B cell (primary cell): ENCODE measurements around the gene APCDD1. TPM values are rescaled to one million over a fixed set of nuclear protein-coding genes. Genes with fewer than 3 reads are reported as not detected.

Experiments used
- ATAC-seq: fragments of 200-7000 bp; cut with Tn5 transposase; one replicate; pipeline ENCODE4 v1.10.0; 2021; ENCODE audit warnings: low read depth, mild to moderate bottlenecking, moderate number of reproducible peaks, moderate library complexity
- CTCF ChIA-PET: fragments of 350-600 bp; sonication (Branson Sonifier 250); formaldehyde crosslinking; loops from one replicate; lab custom pipeline; 2021; ENCODE audit warnings: antibody characterized with exemption, inconsistent platforms; lab: Charles Lee
- POLR2A ChIA-PET: fragments of 350-600 bp; sonication (Branson Sonifier 250); formaldehyde crosslinking; loops from one replicate; lab custom pipeline; 2021; ENCODE audit warnings: antibody characterized with exemption; lab: Charles Lee
- DNase-seq: peaks from one replicate; pipeline ENCODE4 v3.0.0; 2013
- H2AFZ ChIP-seq: 2 replicates; pipeline ENCODE4 v1.6.1; 2012; ENCODE audit warnings: mild to moderate bottlenecking, low read depth, low read length; ENCODE audit not compliant: insufficient read depth, poor library complexity, severe bottlenecking
- H3K27ac ChIP-seq, 2 donors: 1 replicate in 1 of 2; 2 replicates in 1 of 2; pipeline ENCODE4 v1.5.1; 2012 to 2013; ENCODE audit warnings: low read length in 2 of 2, mild to moderate bottlenecking in 2 of 2, moderate library complexity in 1 of 2
- H3K27me3 ChIP-seq, 4 experiments: fragments of 200-600 bp in 1 of 4; sonication (generic) in 1 of 4; replicated peaks in 1 of 4; 1 replicate in 2 of 4; 2 replicates in 2 of 4; pipeline versions ENCODE4 v1.6.1 to v1.7.0; 2013 to 2016; ENCODE audit warnings: low read length in 3 of 4, mild to moderate bottlenecking in 2 of 4, mixed read lengths in 1 of 4, moderate library complexity in 1 of 4; ENCODE audit not compliant: insufficient read depth in 4 of 4, control insufficient read depth in 3 of 4; ENCODE audit errors: control extremely low read depth in 1 of 4
- H3K36me3 ChIP-seq, 2 experiments: replicated peaks in 1 of 2; 1 replicate in 1 of 2; 2 replicates in 1 of 2; pipeline versions ENCODE4 v1.6.1 to v1.7.1; 2013; ENCODE audit warnings: low read length in 1 of 2; ENCODE audit not compliant: insufficient read depth in 2 of 2, control insufficient read depth in 1 of 2; ENCODE audit errors: control extremely low read depth in 1 of 2, extremely low read depth in 1 of 2
- H3K4me1 ChIP-seq, 2 donors: fragments of 200-600 bp in 1 of 2; sonication (generic) in 1 of 2; 1 replicate in 1 of 2; 2 replicates in 1 of 2; pipeline versions ENCODE4 v1.5.1 to v1.6.1; 2013 to 2017; ENCODE audit warnings: low read length in 2 of 2; ENCODE audit not compliant: control insufficient read depth in 2 of 2, insufficient read depth in 2 of 2
- H3K4me2 ChIP-seq: replicated peaks from 2 replicates; pipeline ENCODE3; 2012; ENCODE audit warnings: mild to moderate bottlenecking, low read depth, low read length; ENCODE audit not compliant: poor library complexity, severe bottlenecking
- H3K4me3 ChIP-seq, 5 experiments: fragments of 200-600 bp in 1 of 5; sonication (generic) in 1 of 5; 1 replicate in 3 of 5; 2 replicates in 2 of 5; pipeline versions ENCODE4 v1.5.1 to v1.7.0; 2011 to 2016; ENCODE audit warnings: low read length in 4 of 5, mild to moderate bottlenecking in 4 of 5, low read depth in 2 of 5, control low read depth in 1 of 5, moderate library complexity in 1 of 5; ENCODE audit not compliant: insufficient read depth in 1 of 5; ENCODE audit errors: control extremely low read depth in 1 of 5, extremely low read depth in 1 of 5
- H3K79me2 ChIP-seq: fragments of 200-600 bp; sonication (generic); one replicate; pipeline ENCODE4 v1.6.0; 2016; ENCODE audit warnings: low read length; ENCODE audit not compliant: control insufficient read depth, insufficient read depth
- H3K9ac ChIP-seq: fragments of 200-600 bp; sonication (generic); 2 replicates; pipeline ENCODE4 v1.6.1; 2017; ENCODE audit warnings: mild to moderate bottlenecking, low read length, moderate library complexity
- H3K9me3 ChIP-seq, 3 donors: one replicate each; pipeline versions ENCODE4 v1.6.1 to v1.7.1; 2013; ENCODE audit warnings: low read length in 2 of 3; ENCODE audit not compliant: control insufficient read depth in 2 of 3, insufficient read depth in 1 of 3; ENCODE audit errors: control extremely low read depth in 1 of 3
- H4K20me1 ChIP-seq: 2 replicates; pipeline ENCODE4 v1.6.0; 2012; ENCODE audit warnings: mild to moderate bottlenecking, low read length; ENCODE audit not compliant: insufficient read depth, control insufficient read depth, poor library complexity, severe bottlenecking
- H3K27ac Mint-ChIP-seq: one replicate; pipeline ENCODE4 v1.8.0; 2021; ENCODE audit warnings: mixed read lengths
- H3K27me3 Mint-ChIP-seq: one replicate; pipeline ENCODE4 v1.8.0; 2021; ENCODE audit warnings: mixed read lengths
- H3K4me1 Mint-ChIP-seq: one replicate; pipeline ENCODE4 v1.8.0; 2021; ENCODE audit warnings: mixed read lengths
- H3K4me3 Mint-ChIP-seq: one replicate; pipeline ENCODE4 v1.8.0; 2021; ENCODE audit warnings: mixed read lengths
- H3K9me3 Mint-ChIP-seq: one replicate; pipeline ENCODE4 v1.8.0; 2022; ENCODE audit warnings: mixed read lengths; ENCODE audit not compliant: insufficient read depth
- EZH2 ChIP-seq: IDR thresholded peaks from 2 replicates; pipeline ENCODE4 v1.6.1; 2012; ENCODE audit warnings: borderline replicate concordance, low read depth, mild to moderate bottlenecking, moderate library complexity, low read length; ENCODE audit not compliant: insufficient read depth, poor library complexity, severe bottlenecking
- WGBS: methylation state at CpG from one replicate; pipeline ENCODE4 v1.1.5; 2013; ENCODE audit warnings: missing lambda C conversion rate; ENCODE audit not compliant: insufficient coverage; 5-methylcytosine and 5-hydroxymethylcytosine counted together
- intact Hi-C: fragments of 100-400 bp; cut with micrococcal nuclease; formaldehyde crosslinking; loops from one replicate; pipeline ENCODE4 v1.10.0; 2022
- polyA plus RNA-seq: library from polyadenylated mRNA; depleted of rRNA; stranded (reverse); fragments of >200 nt; gene quantifications from 2 replicates; pipeline ENCODE4 v1.2.3, GENCODE V29; 2012
- total RNA-seq, 2 donors: library from RNA; stranded (reverse); fragments of 120-200 nt in 1 of 2; gene quantifications; 1 replicate in 1 of 2; 2 replicates in 1 of 2; pipeline versions ENCODE4 v1.2.3 to v1.2.4, GENCODE V29; 2013 to 2022
- TF ChIP-seq, protein P1 (sequence below): fragments of 200-600 bp; IDR thresholded peaks from one replicate; pipeline ENCODE4 v1.8.0; 2022; ENCODE audit warnings: antibody characterized with exemption, mild to moderate bottlenecking

The APCDD1 gene
- total and polyA plus RNA-seq, 2 donors (not counting 1 experiment from before 2014, with no cell fraction given): 1.0 to 1.1 TPM

DNA sequence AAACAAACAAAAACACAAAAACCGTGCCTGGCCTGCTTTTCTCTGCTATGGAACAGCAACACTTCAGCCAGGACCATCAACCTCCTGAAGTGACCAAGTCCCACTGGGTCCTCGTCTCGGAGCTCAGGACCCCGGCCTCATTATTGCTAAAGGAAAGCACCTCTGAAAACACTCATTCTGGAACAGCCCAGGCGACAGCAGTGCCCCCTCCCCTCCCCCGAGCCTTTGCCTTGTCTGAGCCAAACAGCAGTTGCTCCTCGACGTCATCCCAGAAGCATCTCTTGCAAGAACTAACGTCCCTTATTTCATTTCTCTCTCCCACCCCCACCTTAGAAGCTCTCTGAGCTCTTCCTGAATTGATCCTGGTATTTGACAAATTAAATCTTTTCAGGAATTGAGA, 27.4 kb downstream of the APCDD1 start:
- Histone ChIP-seq H3K9me3 (peaks cover 0 to 5% (median 0%) of the 10 kb centered on the region in 3 donors), H3K27me3 (no peaks in the 10 kb centered on the region), H2AFZ (peak overlapping the region; percentile 75), H3K9ac (no peak overlapping the region), H3K4me2 (peak overlapping the region; percentile 67), H3K4me3 (no peak overlapping the region), H3K79me2 (no peaks in the 10 kb centered on the region), H3K36me3 (no peaks in the 10 kb centered on the region), H3K4me1 (peaks cover 68 to 70% of the 10 kb centered on the region in 2 donors), H3K27ac (peak overlapping the region; percentile 55 to 69), H4K20me1 (no peaks in the 10 kb centered on the region)
- ATAC-seq: no peak
- Mint-ChIP-seq H3K4me3 (peak overlapping the region; percentile 26), H3K4me1 (peaks cover 64% of the 10 kb centered on the region), H3K9me3 (no peaks in the 10 kb centered on the region), H3K27me3 (no peaks in the 10 kb centered on the region), H3K27ac (peak overlapping the region; percentile 94)
- CTCF ChIA-PET: interaction anchor here (2.3 to 5.2 kb wide), 2 partner anchors 10 to 38 kb away, joined by 10 to 43 read pairs; no protein-coding TSS in a partner anchor
- 83% methylated on average over 9 of the region's 9 CpGs for WGBS
- POLR2A ChIA-PET: interaction anchor here (0.7 kb wide), 1 partner anchor 742 kb away, joined by 3 read pairs; no protein-coding TSS in a partner anchor
- TF ChIP-seq, protein P1, sequence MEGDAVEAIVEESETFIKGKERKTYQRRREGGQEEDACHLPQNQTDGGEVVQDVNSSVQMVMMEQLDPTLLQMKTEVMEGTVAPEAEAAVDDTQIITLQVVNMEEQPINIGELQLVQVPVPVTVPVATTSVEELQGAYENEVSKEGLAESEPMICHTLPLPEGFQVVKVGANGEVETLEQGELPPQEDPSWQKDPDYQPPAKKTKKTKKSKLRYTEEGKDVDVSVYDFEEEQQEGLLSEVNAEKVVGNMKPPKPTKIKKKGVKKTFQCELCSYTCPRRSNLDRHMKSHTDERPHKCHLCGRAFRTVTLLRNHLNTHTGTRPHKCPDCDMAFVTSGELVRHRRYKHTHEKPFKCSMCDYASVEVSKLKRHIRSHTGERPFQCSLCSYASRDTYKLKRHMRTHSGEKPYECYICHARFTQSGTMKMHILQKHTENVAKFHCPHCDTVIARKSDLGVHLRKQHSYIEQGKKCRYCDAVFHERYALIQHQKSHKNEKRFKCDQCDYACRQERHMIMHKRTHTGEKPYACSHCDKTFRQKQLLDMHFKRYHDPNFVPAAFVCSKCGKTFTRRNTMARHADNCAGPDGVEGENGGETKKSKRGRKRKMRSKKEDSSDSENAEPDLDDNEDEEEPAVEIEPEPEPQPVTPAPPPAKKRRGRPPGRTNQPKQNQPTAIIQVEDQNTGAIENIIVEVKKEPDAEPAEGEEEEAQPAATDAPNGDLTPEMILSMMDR: no peak
- no peak for TF ChIP-seq EZH2
- intact Hi-C loops: loop anchor here (5.0 kb wide), 1 partner anchor 40 kb away; no protein-coding TSS in a partner anchor
- DNase-seq: no peak

DNA sequence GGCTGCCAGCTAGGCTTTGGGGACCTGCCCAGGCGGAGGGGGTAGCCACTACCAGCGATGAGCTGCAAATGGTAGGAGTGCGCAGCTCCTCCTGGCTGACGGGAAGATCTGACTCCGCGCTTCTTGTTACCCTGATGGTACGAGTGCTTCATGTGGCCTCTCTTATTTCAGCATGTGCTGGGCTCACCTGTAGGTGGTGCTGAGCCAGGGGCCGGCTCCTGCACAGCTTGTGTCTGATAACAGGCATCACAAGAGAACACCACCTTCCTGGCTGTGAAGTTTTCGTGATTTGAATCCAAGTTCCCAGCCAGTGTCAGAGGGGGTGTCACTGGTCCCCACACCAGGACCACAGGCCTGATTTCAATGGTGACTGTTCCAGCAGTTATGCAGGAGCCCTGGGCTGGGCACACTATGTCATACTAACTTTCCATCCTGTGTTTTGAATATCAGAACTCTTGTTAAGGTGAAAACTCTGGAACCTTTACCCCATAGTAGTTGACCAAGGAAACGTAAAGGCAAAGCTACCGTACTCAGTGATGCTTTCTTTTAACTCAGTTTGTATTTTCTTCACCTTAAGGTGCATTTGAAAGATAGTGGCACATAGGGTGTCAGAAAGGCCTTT, 28.0 kb downstream of the APCDD1 start:
- no peak for TF ChIP-seq EZH2
- TF ChIP-seq, protein P1: no peak
- Mint-ChIP-seq H3K27me3 (no peaks in the 10 kb centered on the region), H3K4me1 (peaks cover 64% of the 10 kb centered on the region), H3K9me3 (no peaks in the 10 kb centered on the region), H3K4me3 (peak overlapping the region; percentile 69), H3K27ac (peak overlapping the region; percentile 94)
- ChIA-PET POLR2A (interaction anchor here (0.7 to 1.1 kb wide), 2 partner anchors 569 to 743 kb away, joined by 3 read pairs; partner anchors contain the start of gene VAPA), CTCF (interaction anchor here (0.6 to 5.2 kb wide), 7 partner anchors 9 to 559 kb away, joined by 3 to 43 read pairs (median 4); no protein-coding TSS in a partner anchor)
- Histone ChIP-seq H3K79me2 (no peaks in the 10 kb centered on the region), H3K4me3 (peak overlapping the region in 3 of 5 experiments; percentile 15 to 42 (median 22)), H3K27me3 (no peaks in the 10 kb centered on the region), H3K4me2 (peak overlapping the region; percentile 67), H3K4me1 (peaks cover 67 to 70% of the 10 kb centered on the region in 2 donors), H4K20me1 (no peaks in the 10 kb centered on the region), H3K9ac (peak overlapping the region; percentile 37), H3K27ac (peak overlapping the region; percentile 55 to 69), H3K9me3 (peaks cover 0 to 5% (median 0%) of the 10 kb centered on the region in 3 donors), H2AFZ (peak overlapping the region; percentile 75), H3K36me3 (no peaks in the 10 kb centered on the region)
- ATAC-seq (peak; percentile 16), DNase-seq (no peak)
- intact Hi-C loops: loop anchor here (5.0 kb wide), 1 partner anchor 40 kb away; no protein-coding TSS in a partner anchor
- 97% methylated on average over 9 of the region's 11 CpGs for WGBS
